ENCODE data around the gene ANP32B. TPM values are rescaled to one million over a fixed set of nuclear protein-coding genes. Genes with fewer than 3 reads are reported as not detected.

The ANP32B gene
- total RNA-seq, 2 experiments from 2014 or later: 178 to 192 TPM

DNA sequence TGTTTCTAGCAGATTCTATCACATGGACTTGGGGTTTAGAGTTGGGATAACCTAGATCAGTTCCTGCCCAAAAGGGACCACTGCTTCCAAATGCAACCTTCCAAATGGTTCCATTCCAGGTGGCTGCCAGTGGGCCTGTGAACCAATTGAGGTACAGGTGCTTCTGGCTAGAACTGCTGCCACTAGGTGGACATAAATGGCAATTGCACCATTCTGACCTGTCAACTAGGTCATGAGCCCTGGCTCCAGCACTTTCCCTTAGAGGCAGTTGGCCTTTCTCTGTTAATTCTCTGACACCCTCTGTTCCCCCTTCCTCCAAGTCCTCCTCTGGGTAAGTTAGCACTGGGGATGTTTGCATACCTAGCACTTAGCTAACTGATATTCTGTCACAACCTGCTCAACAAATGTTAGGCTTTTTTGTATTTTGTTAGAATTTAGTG, 28.6 kb upstream of the ANP32B start:
- H3K4me3 Mint-ChIP-seq: no peak overlapping the region
- no peak overlapping the region for H3K27ac Mint-ChIP-seq
- H3K27me3 Mint-ChIP-seq: no peaks in the 10 kb centered on the region
- ATAC-seq (ENCODE audit: poor library complexity) (peak; percentile 93), DNase-seq (peak; percentile 38 to 84 (median 48))
- TF ChIP-seq CTCF (IDR thresholded peaks at IDR 0.05): peak; percentile 81
- peaks cover 4 to 7% of the 10 kb centered on the region in 2 experiments for H3K9me3 ChIP-seq (ENCODE audit: control insufficient read depth in 1 of 2, insufficient read depth in 1 of 2, low read length in 2 of 2)
- intact Hi-C loops (cut with DNase I, micrococcal nuclease): loop anchor here (1.0 to 5.0 kb wide), 6 partner anchors 24 to 244 kb away; no protein-coding TSS in a partner anchor
- peaks cover 7% of the 10 kb centered on the region for H3K4me1 ChIP-seq (ENCODE audit: insufficient read depth, low read length)
- no peak overlapping the region for H3K4me3 ChIP-seq (ENCODE audit: low read length)
- ChIA-PET CTCF (interaction anchor here (0.9 to 6.4 kb wide), 4 partner anchors 16 to 83 kb away, joined by 3 to 44 read pairs (median 4); partner anchors contain the start of genes HEMGN and TRMO), POLR2A (interaction anchor here (1.0 to 3.5 kb wide), 3 partner anchors 25 to 32 kb away, joined by 3 to 20 read pairs (median 3); partner anchors contain the start of gene TRMO)
- no peak overlapping the region for H3K27ac ChIP-seq (ENCODE audit: low read depth in 1 of 2, low read length in 2 of 2)
- no peaks in the 10 kb centered on the region for H3K27me3 ChIP-seq (ENCODE audit: control insufficient read depth in 1 of 2, insufficient read depth in 2 of 2, low read length in 2 of 2)
- no peaks in the 10 kb centered on the region for H3K36me3 ChIP-seq (ENCODE audit: insufficient read depth, low read length)
- peaks cover 4% of the 10 kb centered on the region for H3K4me1 Mint-ChIP-seq (ENCODE audit: low read depth)
- H3K36me3 Mint-ChIP-seq (ENCODE audit: low read depth): no peaks in the 10 kb centered on the region
- no peaks in the 10 kb centered on the region for H3K9me3 Mint-ChIP-seq

GRCh38 chr9:97956331-97956730, 26.8 kb upstream of the ANP32B start:
- Mint-ChIP-seq H3K27me3 (no peaks in the 10 kb centered on the region), H3K9me3 (no peaks in the 10 kb centered on the region), H3K4me3 (no peak overlapping the region), H3K36me3 (ENCODE audit: low read depth) (no peaks in the 10 kb centered on the region), H3K27ac (no peak overlapping the region), H3K4me1 (ENCODE audit: low read depth) (peaks cover 4% of the 10 kb centered on the region)
- Histone ChIP-seq H3K27ac (ENCODE audit: low read depth in 1 of 2, low read length in 2 of 2) (no peak overlapping the region), H3K36me3 (ENCODE audit: insufficient read depth, low read length) (no peaks in the 10 kb centered on the region), H3K9me3 (ENCODE audit: control insufficient read depth in 1 of 2, insufficient read depth in 1 of 2, low read length in 2 of 2) (no peaks in the 10 kb centered on the region), H3K4me3 (ENCODE audit: low read length) (no peak overlapping the region), H3K27me3 (ENCODE audit: control insufficient read depth in 1 of 2, insufficient read depth in 2 of 2, low read length in 2 of 2) (no peaks in the 10 kb centered on the region), H3K4me1 (ENCODE audit: insufficient read depth, low read length) (no peaks in the 10 kb centered on the region)
- no peak for TF ChIP-seq CTCF (IDR thresholded peaks at IDR 0.05)
- no peak for ATAC-seq (ENCODE audit: poor library complexity)
- CTCF ChIA-PET: interaction anchor here (1.0 to 6.4 kb wide), 3 partner anchors 27 to 66 kb away, joined by 3 to 44 read pairs (median 4); partner anchors contain the start of genes ANP32B and TRMO
- POLR2A ChIA-PET: interaction anchor here (1.1 kb wide), 1 partner anchor 34 kb away, joined by 4 read pairs; the partner anchor contains the start of gene TRMO
- no peak for DNase-seq
- intact Hi-C loops (cut with DNase I, micrococcal nuclease): no loop called here

DNA sequence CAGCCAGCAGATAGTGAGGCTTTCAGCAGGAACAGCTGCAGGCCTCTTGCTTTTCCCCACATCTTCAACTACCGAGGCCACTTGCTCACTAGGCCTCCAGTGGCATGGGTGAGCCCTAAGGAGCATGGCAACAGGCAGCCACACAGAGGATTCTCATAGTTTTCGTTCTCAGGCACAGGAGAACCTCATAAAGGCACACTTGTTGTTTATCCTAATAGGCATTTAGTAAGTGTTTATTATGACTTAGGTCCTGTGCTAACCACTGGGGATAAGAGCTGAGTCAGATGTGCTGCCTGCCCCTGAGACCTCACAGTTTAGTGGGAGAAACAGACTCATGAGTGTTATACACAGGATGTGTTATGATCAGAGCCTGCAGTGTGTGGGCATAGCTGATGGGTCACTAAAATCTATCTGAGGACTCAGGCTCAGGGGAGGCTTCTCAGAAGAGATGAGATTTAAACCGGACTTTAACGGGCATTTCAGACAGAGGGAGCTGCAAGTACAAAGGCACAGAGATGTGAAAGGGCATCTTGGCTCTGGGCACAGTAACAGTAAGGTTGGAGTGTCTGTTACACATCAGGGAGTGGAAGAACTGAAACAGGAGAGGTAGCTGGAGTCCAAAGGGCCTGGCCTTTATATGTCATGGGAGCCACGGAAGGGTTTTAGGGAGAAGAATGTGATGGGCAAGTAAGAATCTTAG, 24.2 kb upstream of the ANP32B start:
- Histone ChIP-seq H3K4me1 (ENCODE audit: insufficient read depth, low read length) (no peaks in the 10 kb centered on the region), H3K9me3 (ENCODE audit: control insufficient read depth in 1 of 2, insufficient read depth in 1 of 2, low read length in 2 of 2) (no peaks in the 10 kb centered on the region), H3K27ac (ENCODE audit: low read depth in 1 of 2, low read length in 2 of 2) (no peak overlapping the region), H3K27me3 (ENCODE audit: control insufficient read depth in 1 of 2, insufficient read depth in 2 of 2, low read length in 2 of 2) (no peaks in the 10 kb centered on the region), H3K36me3 (ENCODE audit: insufficient read depth, low read length) (no peaks in the 10 kb centered on the region), H3K4me3 (ENCODE audit: low read length) (no peak overlapping the region)
- intact Hi-C loops (cut with DNase I, micrococcal nuclease): no loop called here
- DNase-seq (no peak), ATAC-seq (ENCODE audit: poor library complexity) (no peak)
- Mint-ChIP-seq H3K36me3 (ENCODE audit: low read depth) (no peaks in the 10 kb centered on the region), H3K27ac (no peak overlapping the region), H3K27me3 (no peaks in the 10 kb centered on the region), H3K4me3 (no peak overlapping the region), H3K4me1 (ENCODE audit: low read depth) (peaks cover 4% of the 10 kb centered on the region), H3K9me3 (no peaks in the 10 kb centered on the region)
- CTCF ChIA-PET: interaction anchor here (1.5 to 2.8 kb wide), 2 partner anchors 35 to 69 kb away, joined by 3 to 9 read pairs; no protein-coding TSS in a partner anchor
- POLR2A ChIA-PET: interaction anchor here (1.1 to 1.8 kb wide), 4 partner anchors 11 to 38 kb away, joined by 3 to 7 read pairs (median 4); partner anchors contain the start of gene TRMO
- no peak for TF ChIP-seq CTCF (IDR thresholded peaks at IDR 0.05)
